OCI-LY3 (cell line): Measurements from ENCODE around the gene HASPIN.
A peak's percentile ranks its signal among the peaks of the same experiment; 100 is the strongest.
"Not testable (repeated sequence)": the region's sequence is repeated elsewhere in the genome, so short reads cannot be mapped to it uniquely, and the experiment has no call there.

ENCODE experiments used
- H2AFZ ChIP-seq: fragments of 200-600, 300-600 bp; shearing (Covaris generic); 2 replicates; pipeline ENCODE4 v1.6.0; 2014; ENCODE audit warnings: antibody characterized with exemption, low read depth, low read length
- H3K27ac ChIP-seq: fragments of 200-600, 300-600 bp; sonication (generic); 2 replicates; pipeline ENCODE4 v1.5.1; 2014; ENCODE audit warnings: mild to moderate bottlenecking, low read length, moderate library complexity, mixed read lengths
- H3K27me3 ChIP-seq: fragments of 200-600, 300-600 bp; sonication (generic); 2 replicates; pipeline ENCODE4 v1.6.1; 2014; ENCODE audit warnings: low read depth, low read length, mixed read lengths
- H3K36me3 ChIP-seq: fragments of 200-600, 300-600 bp; sonication (generic); replicated peaks from 2 replicates; pipeline ENCODE3; 2014; ENCODE audit warnings: low read depth, low read length, mixed read lengths
- H3K4me1 ChIP-seq: fragments of 300-600, 200-600 bp; sonication (generic); 2 replicates; pipeline ENCODE4 v1.6.1; 2014; ENCODE audit warnings: low read length, mixed read lengths
- H3K4me2 ChIP-seq: fragments of 200-600, 300-600 bp; sonication (generic); 2 replicates; pipeline ENCODE4 v1.6.1; 2014; ENCODE audit warnings: low read length, mixed read lengths
- H3K4me3 ChIP-seq: fragments of 300-600, 200-600 bp; sonication (generic); 2 replicates; pipeline ENCODE4 v1.5.1; 2014; ENCODE audit warnings: antibody characterized with exemption, mild to moderate bottlenecking, low read length, moderate library complexity
- H3K79me2 ChIP-seq: fragments of 300-600, 200-600 bp; shearing (Covaris generic); 2 replicates; pipeline ENCODE4 v1.6.1; 2014; ENCODE audit warnings: mild to moderate bottlenecking, low read length, mixed read lengths
- H3K9ac ChIP-seq: fragments of 300-600, 200-600 bp; shearing (Covaris generic); 2 replicates; pipeline ENCODE4 v1.6.0; 2014; ENCODE audit warnings: mild to moderate bottlenecking, low read length, moderate library complexity
- H3K9me3 ChIP-seq: fragments of 200-600, 300-600 bp; shearing (Covaris generic); 2 replicates; pipeline ENCODE4 v1.6.1; 2014; ENCODE audit warnings: low read length, mixed read lengths; ENCODE audit not compliant: insufficient read depth
- H4K20me1 ChIP-seq: fragments of 200-600, 300-600 bp; sonication (generic); 2 replicates; pipeline ENCODE4 v1.6.1; 2016; ENCODE audit warnings: low read length, mixed read lengths; ENCODE audit not compliant: insufficient read depth
- CTCF ChIP-seq: fragments of 200-600, 300-600 bp; sonication (generic); IDR thresholded peaks from 2 replicates; pipeline ENCODE4 v1.5.1; 2014; ENCODE audit warnings: antibody characterized with exemption, low read length, low read depth
- EZH2phosphoT487 ChIP-seq: fragments of 200-600 bp; shearing (Covaris generic); IDR thresholded peaks from 2 replicates; pipeline ENCODE4 v1.6.1; 2018; ENCODE audit warnings: antibody characterized with exemption, mixed run types, low read depth

Gene HASPIN

DNA sequence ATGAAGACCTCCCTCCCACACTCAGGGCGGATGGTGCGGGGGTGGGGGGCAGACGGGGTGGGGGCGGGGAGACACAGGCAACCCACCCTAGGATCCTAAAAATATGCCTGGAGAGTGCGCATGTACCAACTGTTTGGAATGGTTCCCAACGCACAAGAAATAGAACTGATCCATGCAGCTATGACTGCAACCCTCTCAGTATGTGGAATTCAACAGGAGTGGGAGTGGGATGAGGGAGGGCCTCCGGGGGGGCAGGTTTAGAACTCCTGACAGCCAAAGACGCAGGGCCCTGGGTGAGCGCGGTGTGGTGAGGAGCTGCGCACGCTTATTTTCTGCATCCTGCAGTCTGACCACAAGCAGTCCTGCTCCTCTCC, 26.6 kb upstream of the HASPIN start:
- Histone ChIP-seq H3K9ac (no peak overlapping the region), H3K4me1 (peaks cover 26% of the 10 kb centered on the region), H3K36me3 (no peaks in the 10 kb centered on the region), H2AFZ (no peak overlapping the region), H3K4me3 (no peak overlapping the region), H3K9me3 (no peaks in the 10 kb centered on the region), H3K4me2 (peak overlapping the region; percentile 89), H3K27me3 (no peaks in the 10 kb centered on the region), H3K79me2 (peaks cover 40% of the 10 kb centered on the region), H3K27ac (no peak overlapping the region), H4K20me1 (peaks cover 17% of the 10 kb centered on the region)
- TF ChIP-seq EZH2phosphoT487, result no peak
- TF ChIP-seq CTCF, result no peak

DNA sequence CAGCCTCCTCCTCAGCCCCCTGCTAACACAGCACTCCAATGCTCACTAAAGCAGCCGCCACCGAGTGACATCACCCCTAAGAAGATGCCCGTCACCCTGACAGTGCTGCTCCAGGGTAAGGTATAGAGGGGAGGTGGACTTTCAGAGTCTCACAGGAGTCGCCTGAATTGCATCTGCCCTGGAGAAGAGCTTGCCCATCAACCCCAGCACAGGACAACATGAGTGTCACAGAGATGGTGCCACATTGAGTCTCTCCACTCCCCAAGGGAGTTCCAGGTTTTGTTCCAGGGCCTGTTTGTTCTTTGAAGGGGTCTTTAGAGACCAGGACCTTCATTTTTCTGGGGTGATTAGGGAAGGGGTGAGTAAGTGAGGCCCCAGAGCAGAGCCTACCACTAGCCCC, 25.6 kb upstream of the HASPIN start:
- H3K4me3 ChIP-seq, result no peak overlapping the region
- no peak overlapping the region for H3K4me2 ChIP-seq
- peaks cover 19% of the 10 kb centered on the region for H3K4me1 ChIP-seq

DNA sequence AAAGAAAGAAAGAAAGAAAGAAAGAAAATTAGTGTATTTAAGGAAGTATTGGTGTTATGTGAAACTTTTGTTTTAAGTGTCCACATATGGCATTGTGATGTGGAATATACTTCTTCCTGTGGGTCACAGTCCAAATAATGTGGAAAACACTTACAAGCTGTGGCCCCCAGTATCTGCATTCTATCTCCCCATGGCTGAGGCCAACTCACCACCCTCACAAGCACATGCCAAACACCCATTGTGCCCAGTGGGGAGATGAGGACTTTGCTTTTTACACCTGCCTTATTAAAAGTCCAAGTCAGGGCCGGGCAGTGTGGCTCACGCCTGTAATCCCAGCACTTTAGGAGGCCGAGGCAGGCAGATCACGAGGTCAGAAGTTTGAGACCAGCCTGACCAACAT, 23.8 kb upstream of the HASPIN start:
- Histone ChIP-seq H3K79me2 (peaks cover 12% of the 10 kb centered on the region), H3K4me1 (peaks cover 7% of the 10 kb centered on the region), H3K9ac (no peak overlapping the region), H3K4me2 (no peak overlapping the region), H3K4me3 (no peak overlapping the region), H2AFZ (no peak overlapping the region), H3K27ac (no peak overlapping the region), H3K9me3 (no peaks in the 10 kb centered on the region), H4K20me1 (no peaks in the 10 kb centered on the region), H3K27me3 (no peaks in the 10 kb centered on the region), H3K36me3 (no peaks in the 10 kb centered on the region)
- TF ChIP-seq EZH2phosphoT487, result no peak
- TF ChIP-seq CTCF, result no peak

More for the DNA sequence above, 25.6 kb upstream of the HASPIN start:
- Histone ChIP-seq H3K27me3 (no peaks in the 10 kb centered on the region), H2AFZ (no peak overlapping the region), H4K20me1 (peaks cover 7% of the 10 kb centered on the region; the same call in 1 of the 2 replicates), H3K9ac (no peak overlapping the region), H3K9me3 (no peaks in the 10 kb centered on the region), H3K79me2 (peaks cover 30% of the 10 kb centered on the region), H3K36me3 (no peaks in the 10 kb centered on the region), H3K27ac (no peak overlapping the region)
- TF ChIP-seq EZH2phosphoT487 (no peak), CTCF (no peak)

GRCh38 chr17:3702041-3702539, 21.6 kb upstream of the HASPIN start:
- H4K20me1 ChIP-seq, H3K4me2 ChIP-seq, H2AFZ ChIP-seq, H3K79me2 ChIP-seq, H3K36me3 ChIP-seq, H3K9me3 ChIP-seq, H3K9ac ChIP-seq, H3K27ac ChIP-seq, H3K4me1 ChIP-seq, H3K4me3 ChIP-seq, H3K27me3 ChIP-seq: not testable (repeated sequence)
